ENCODE data around the gene KRT78.

Gene KRT78

DNA sequence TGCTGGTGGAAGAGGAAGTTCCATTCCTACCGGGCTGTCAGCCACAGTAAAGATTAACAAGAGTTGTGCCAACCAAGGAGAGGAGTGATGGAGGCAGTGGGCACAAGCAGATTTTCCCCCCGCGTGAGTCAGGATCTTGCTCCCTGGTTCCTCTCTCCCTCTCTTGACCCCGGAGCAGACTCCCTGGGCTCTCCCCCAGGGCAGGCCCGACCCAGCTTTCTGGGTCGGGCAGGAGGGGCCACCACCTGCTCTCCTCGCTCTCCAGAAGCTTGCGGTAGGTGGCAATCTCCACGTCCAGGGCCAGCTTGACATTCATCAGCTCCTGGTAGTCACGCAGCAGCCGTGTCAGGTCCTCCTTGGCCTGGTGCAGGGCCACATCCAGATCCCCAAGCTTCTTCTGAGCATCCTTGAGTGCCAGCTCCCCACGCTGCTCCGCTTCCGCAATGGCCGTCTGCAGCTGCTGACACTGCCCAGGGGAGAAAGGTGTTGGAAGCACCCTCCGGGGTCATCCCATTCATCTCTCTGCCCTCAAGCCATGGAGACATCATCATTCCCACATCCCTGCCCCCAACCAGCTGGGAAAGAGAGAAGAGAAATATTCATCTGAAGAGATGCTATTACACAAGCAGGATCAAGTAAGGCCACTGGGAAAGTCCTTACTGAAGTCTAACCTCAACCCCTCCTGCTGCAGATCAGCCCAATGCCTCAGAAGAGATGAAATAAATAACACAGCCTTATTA, 25.9 kb downstream of the KRT78 start:
- no peak for DNase-seq

GRCh38 chr12:52821826-52822660, 26.8 kb downstream of the KRT78 start:
- DNase-seq = no peak

DNA sequence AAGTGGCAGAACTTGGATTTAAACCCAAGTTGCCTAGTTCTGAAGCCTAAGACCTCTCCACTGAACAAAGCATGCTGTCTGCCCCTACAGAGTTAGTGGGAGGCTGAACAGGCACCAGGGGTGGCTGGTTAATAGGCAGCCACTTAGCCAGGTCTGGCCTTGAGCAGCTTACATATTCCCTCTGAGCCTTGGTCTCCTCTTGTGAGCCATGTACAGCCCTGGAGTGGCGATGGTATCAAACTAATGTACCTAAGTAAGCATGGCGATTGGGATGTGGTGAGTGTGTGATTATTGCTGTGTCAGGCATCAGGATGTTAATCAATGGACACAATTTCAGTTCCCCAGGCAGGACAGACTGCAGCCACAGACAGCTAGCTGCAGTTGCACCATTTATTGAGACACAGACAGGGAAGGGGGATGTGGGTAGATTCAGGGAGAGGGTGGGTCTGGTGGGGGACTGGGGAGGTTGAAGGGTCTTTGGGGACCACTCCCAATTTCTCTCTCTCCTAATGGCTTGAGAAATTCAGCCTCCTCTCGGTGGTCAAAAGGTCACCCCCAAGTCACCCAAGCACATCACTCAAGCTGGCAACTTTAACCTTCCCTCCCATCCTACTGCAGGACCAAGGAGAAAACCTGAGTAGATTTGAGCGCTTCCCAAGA, 27.6 kb downstream of the KRT78 start:
- DNase-seq = no peak

DNA sequence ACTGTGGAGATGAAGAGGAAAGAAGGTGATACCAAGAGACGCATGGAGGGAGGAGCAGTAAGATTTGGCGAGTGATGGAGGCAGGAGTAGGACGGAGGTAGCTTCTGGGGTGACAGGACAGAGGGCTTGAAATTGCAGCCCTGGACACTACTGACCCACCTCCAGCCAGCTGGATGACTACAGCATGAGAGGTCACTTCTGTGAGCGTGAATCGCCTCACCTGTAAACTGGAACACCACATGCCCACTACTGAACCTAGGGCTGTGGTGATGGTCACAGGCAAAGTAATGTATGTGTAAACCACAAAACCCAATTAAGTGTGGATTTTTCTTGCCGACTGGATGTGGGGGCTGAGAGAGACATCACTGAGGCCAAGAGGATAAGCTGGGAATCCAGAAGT, 28.3 kb downstream of the KRT78 start:
- no peak for DNase-seq

DNA sequence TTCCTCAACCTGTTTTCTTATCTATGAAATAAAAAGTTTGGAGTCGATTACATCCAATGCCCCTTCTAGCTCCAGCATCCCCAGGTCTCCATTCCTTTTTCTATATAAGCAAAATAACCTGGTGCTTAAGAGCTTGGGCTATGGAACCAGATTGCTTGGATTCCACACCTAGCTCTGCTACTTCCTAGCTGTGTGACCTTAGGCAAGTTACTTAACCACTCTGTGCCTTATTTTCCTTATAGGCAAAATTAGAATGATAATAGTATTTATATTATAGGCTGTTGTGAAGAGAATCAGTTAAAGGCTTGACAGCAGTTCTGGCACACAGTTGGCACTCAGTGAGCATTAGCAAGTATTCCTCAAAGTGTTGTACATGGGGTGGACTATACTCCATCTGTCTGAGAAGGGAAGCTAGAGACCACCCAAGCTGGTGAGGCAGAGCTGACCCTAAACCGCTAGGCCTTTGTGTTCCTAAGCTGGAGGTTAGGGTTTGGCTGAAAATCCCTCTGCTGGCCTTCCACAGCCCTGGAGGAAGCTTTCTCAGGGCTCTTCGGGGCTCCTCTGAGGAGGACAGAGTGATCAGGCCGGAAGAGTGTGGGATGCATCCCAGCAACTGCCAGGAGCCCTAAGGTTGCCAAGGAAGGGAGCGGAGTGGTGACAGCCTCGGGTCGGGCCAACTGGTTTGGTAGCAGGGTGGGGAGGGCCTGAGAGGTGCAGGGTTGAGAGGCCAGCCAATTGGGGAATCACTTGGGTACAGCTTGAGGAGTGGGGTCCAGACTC, 28.9 kb downstream of the KRT78 start:
- DNase-seq = no peak

DNA sequence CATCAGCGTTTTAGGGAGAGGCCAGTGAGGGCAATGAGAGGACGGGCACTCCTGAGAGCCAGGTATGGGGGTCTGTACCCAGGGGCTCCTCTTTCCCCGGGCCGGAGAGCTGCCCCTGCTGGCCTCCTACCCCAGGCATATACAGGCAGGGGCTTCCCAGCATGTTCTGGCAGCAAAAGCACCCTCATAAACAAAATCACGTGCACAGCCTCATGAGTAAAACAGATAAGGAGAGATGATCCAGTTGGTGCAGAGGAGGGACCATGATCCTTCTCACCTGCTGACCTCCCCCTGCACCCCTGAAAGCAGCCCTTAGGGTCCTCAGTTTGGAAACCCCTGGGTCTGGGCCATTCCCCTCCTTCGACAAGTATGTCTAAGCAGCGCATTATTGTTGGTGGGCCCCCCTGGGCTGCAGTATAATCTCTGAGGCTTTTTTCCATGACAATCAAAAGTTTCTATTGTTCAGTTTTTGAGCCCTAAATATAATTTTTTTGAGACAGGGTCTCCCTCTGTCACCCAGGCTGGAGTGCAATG, 29.8 kb downstream of the KRT78 start:
- DNase-seq = no peak

DNA sequence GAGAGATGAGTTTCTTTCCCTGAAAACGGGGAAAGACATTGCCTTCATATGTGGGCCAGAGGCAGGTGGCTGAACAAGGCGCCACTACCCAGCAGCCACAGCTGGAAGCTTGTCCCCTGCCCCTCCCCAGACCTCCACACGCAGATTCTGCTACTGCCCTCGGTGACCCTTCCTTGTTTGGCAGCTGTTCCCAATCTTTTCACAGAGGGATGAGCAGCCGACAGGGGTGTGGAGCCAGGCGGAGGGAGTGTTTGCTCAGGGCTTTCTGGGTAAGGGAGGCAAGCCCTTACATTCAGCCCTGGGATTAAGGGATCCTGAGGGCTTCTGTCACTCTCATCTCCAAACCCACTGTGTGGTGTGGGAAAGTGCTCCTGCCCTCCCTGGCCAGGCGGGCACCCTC, 30.4 kb downstream of the KRT78 start:
- no peak for DNase-seq

DNA sequence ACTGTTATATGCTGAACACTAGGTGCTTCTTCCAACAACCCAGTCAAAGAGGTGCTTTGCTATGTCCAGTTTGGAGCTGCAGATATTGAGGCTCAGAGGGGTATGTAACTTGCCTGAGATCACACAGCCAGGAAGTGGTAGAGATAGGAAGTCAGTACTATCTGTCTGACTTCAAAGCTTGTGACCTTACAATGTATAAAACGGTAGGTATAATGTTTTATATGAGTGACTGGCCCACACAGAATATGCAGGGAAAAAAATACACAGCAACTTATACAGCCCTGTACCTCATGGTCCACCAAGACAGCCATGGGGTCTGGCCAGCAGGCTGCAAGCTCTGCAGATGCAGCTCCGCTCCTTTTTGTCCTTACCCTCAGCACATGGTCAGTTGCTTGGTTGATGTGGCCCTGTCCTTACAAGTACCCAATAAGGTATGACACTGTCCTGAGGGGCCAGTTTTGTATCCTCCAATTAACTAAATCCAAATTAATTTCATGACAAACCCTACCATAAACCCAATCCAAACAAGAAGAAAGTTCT, 31.0 kb downstream of the KRT78 start:
- no peak for DNase-seq

DNA sequence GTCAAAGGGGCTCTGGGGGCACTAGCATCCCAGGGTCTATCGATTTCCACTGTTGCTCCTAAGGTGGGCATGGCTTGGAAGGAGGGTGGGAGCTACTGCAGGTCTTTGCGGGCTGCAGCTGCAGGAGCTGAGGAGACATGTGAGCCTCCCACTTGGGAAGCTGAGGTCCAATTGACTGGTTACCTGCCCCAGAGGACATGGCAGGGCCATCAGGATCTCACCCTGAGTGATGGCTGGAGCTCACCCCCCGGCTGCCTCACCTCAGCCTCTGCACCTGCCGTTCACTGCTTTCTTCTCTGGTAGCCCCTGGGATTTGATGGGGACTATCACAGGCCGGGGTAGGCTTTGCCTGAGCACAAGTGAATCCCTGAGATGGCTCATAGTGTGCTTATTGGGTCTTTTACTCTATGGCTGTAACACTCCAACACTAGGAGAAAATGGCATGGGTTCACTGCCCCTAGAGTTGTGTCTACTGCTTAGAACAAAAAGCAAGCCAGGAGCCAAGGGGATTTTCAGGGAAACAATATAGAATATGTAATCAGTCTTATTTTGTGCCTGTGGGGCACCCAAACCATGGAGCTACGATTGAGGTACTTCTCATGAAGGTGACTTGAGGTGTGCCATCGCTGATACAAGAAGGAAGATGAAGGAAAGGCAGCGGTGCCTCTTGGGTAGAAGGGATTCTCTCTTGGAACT, 31.6 kb downstream of the KRT78 start:
- no peak for DNase-seq

GRCh38 chr12:52815676-52816588, 32.9 kb downstream of the KRT78 start:
- no peak for DNase-seq

- DNase-seq = no peak
Observed at GRCh38 chr12:52815161-52815560, 33.6 kb downstream of the KRT78 start.

DNA sequence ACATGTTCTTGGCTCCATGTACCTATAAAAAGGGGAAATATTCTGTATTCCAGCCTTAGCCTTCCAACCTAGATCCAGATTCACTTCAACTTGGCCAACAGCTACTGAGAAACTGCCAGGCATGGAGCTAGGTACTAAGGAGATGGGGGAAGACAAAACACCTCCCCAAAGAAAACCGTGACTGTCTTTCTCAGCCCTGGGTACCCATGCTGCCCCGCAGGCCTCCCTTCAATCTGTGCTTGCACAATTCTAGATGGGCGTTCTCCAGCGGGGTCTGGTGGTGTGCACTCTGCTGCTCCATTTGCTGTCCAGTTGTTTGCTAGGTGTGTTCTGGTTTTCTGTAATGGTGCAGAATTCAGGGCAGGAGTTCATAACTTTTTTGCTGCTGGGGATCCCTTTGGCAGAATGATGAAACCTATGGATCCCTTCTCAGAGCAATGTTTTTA, 34.1 kb downstream of the KRT78 start:
- DNase-seq = no peak

- no peak for DNase-seq
Observed at GRCh38 chr12:52813885-52814709, 34.7 kb downstream of the KRT78 start, which contains the start of gene KRT4. Gene KRT4, minus strand, starts transcription at chr12:52814116. Its CDS starts 58 bp downstream, at chr12:52814058.

DNA sequence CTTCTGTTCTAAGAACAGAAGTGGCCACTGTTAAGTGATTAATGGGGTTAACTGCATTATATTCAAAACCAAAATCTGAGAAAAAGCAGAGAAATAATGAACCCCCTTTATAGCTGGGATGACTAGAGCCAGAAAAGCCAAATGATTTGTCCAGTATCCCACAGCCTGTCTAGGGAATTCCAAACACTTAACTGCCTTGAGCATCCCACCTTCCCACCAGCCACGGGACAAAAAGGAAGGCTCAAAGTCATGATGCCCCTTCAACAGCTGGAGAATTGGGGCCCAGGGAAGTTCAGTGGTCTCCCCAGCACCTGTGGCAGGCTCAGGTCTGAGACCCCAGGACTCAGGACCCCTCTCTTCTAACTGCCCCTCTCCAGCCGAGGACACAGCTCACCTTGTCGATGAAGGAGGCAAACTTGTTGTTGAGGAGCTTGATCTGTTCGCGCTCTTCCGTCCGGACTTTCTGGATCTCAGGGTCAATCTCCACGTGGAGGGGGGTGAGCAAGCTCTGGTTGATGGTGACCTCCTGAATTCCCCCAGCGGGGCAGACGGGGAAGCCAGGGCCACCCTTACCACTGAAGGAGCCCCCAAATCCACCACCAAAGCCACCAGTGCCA, 35.5 kb downstream of the KRT78 start:
- DNase-seq = no peak

- no peak for DNase-seq
Observed at GRCh38 chr12:52812749-52813148, 36.0 kb downstream of the KRT78 start.

DNA sequence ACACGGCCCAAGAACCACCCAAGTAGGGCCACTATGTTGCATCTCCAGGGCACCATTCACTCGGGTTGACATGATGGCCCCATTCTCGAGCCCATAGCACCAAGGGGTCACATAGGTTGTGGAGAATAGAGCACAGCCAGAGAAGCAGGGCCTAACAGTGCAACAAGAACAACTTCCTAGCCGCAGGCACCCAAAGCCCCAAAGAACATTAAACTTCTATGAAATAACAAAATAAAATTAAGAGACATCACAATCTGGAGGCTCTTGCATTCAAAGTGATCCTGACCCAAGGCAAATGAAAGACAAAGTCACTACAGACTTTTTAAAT, 36.8 kb downstream of the KRT78 start:
- no peak for DNase-seq

GRCh38 chr12:52811191-52812072, 37.4 kb downstream of the KRT78 start:
- no peak for DNase-seq

DNA sequence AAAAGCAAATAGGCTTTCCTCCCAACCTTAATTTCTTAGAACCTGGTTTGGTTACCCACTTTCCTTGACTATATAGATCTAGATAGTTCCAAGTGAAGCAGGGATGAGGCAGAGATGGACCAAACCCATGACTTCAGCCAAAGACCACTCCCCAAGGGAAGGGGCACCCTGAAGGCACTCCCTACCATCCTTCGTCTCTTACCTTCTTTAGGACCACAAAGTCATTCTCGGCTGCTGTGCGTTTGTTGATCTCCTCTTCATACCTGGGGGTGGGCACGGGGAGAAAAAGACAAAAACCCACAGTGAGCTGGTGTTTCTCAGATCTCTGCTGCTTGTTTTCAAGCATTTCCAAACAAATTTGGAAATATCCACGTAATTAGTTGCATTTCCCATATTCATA, 38.2 kb downstream of the KRT78 start:
- DNase-seq = no peak

Measured in CD4-positive, alpha-beta T cell treated with Interleukin-6 for 4 hours (primary cell).